Endothelial cell (in vitro differentiated cells): ENCODE measurements around the gene TDO2. TPM values are rescaled to one million over a fixed set of nuclear protein-coding genes. Genes with fewer than 3 reads are reported as not detected.

ENCODE experiments used
- DNase-seq: peaks from one replicate; pipeline ENCODE4 v3.0.0; 2021; ENCODE audit warnings: low spot score
- H3K27ac Mint-ChIP-seq: one replicate; pipeline ENCODE4 v1.8.0; 2021; ENCODE audit warnings: mixed read lengths, inconsistent platforms; ENCODE audit not compliant: unreplicated experiment
- H3K27me3 Mint-ChIP-seq: one replicate; pipeline ENCODE4 v1.8.0; 2021; ENCODE audit warnings: mild to moderate bottlenecking, moderate library complexity, mixed read lengths, inconsistent platforms; ENCODE audit not compliant: unreplicated experiment
- H3K36me3 Mint-ChIP-seq: one replicate; pipeline ENCODE4 v1.8.0; 2021; ENCODE audit warnings: mild to moderate bottlenecking, low read depth, mixed read lengths, inconsistent platforms; ENCODE audit not compliant: unreplicated experiment
- H3K4me1 Mint-ChIP-seq: one replicate; pipeline ENCODE4 v1.8.0; 2021; ENCODE audit warnings: mild to moderate bottlenecking, mixed read lengths, inconsistent platforms; ENCODE audit not compliant: unreplicated experiment
- H3K4me3 Mint-ChIP-seq: one replicate; pipeline ENCODE4 v1.8.0; 2021; ENCODE audit warnings: mild to moderate bottlenecking, mixed read lengths, inconsistent platforms; ENCODE audit not compliant: unreplicated experiment
- H3K9me3 Mint-ChIP-seq: one replicate; pipeline ENCODE4 v1.8.0; 2021; ENCODE audit warnings: mixed read lengths, inconsistent platforms; ENCODE audit not compliant: unreplicated experiment
- CTCF ChIP-seq: fragments of 200-600 bp; sonication (generic); IDR thresholded peaks from one replicate; pipeline ENCODE4 v1.5.0; 2021; ENCODE audit warnings: antibody characterized with exemption; ENCODE audit not compliant: unreplicated experiment
- total RNA-seq: library from RNA; stranded (reverse); fragmentation: NEBNext Ultra II Directional; extraction: Animal tissue kit (Norgen Biotek cat#: 25700); gene quantifications from one replicate; pipeline ENCODE4 v1.2.1, GENCODE V29; 2021; ENCODE audit not compliant: unreplicated experiment

Gene TDO2
- total RNA-seq, 1 donor from 2014 or later = not detected

GRCh38 chr4:155877971-155878370 lies 25.5 kb upstream of the TDO2 start:
- Mint-ChIP-seq H3K9me3 (peaks cover 5% of the 10 kb centered on the region), H3K27ac (no peak overlapping the region), H3K4me1 (no peaks in the 10 kb centered on the region), H3K4me3 (no peak overlapping the region), H3K36me3 (peaks cover 4% of the 10 kb centered on the region), H3K27me3 (no peaks in the 10 kb centered on the region)
- TF ChIP-seq CTCF = no peak
- DNase-seq = no peak

GRCh38 chr4:155878611-155879010 lies 24.9 kb upstream of the TDO2 start:
- no peak for DNase-seq
- H3K4me1 Mint-ChIP-seq = no peaks in the 10 kb centered on the region
- no peak overlapping the region for H3K27ac Mint-ChIP-seq
- H3K27me3 Mint-ChIP-seq = no peaks in the 10 kb centered on the region
- peaks cover 4% of the 10 kb centered on the region for H3K36me3 Mint-ChIP-seq
- H3K4me3 Mint-ChIP-seq = no peak overlapping the region
- TF ChIP-seq CTCF = no peak
- H3K9me3 Mint-ChIP-seq = peaks cover 5% of the 10 kb centered on the region

GRCh38 chr4:155879767-155880166 lies 23.7 kb upstream of the TDO2 start:
- no peak for TF ChIP-seq CTCF
- peaks cover 5% of the 10 kb centered on the region for H3K9me3 Mint-ChIP-seq
- DNase-seq = no peak
- H3K36me3 Mint-ChIP-seq = peaks cover 4% of the 10 kb centered on the region
- H3K4me3 Mint-ChIP-seq = no peak overlapping the region
- H3K27me3 Mint-ChIP-seq = no peaks in the 10 kb centered on the region
- no peak overlapping the region for H3K27ac Mint-ChIP-seq
- no peaks in the 10 kb centered on the region for H3K4me1 Mint-ChIP-seq

- Mint-ChIP-seq H3K9me3 (peaks cover 5% of the 10 kb centered on the region), H3K27me3 (no peaks in the 10 kb centered on the region), H3K4me3 (no peak overlapping the region), H3K4me1 (no peaks in the 10 kb centered on the region), H3K27ac (no peak overlapping the region), H3K36me3 (peaks cover 4% of the 10 kb centered on the region)
- no peak for DNase-seq
- no peak for TF ChIP-seq CTCF
Observed at GRCh38 chr4:155881555-155881954, 21.9 kb upstream of the TDO2 start.

GRCh38 chr4:155883895-155884294 lies 19.6 kb upstream of the TDO2 start:
- Mint-ChIP-seq H3K4me3 (no peak overlapping the region), H3K36me3 (no peaks in the 10 kb centered on the region), H3K4me1 (no peaks in the 10 kb centered on the region), H3K27me3 (no peaks in the 10 kb centered on the region), H3K27ac (no peak overlapping the region), H3K9me3 (no peaks in the 10 kb centered on the region)
- TF ChIP-seq CTCF = no peak
- no peak for DNase-seq
